Adrenal gland (tissue), 5 donors: ENCODE data around the gene MAN2C1.

Experiments used
- POLR2A ChIP-seq, 2 donors: fragments of 450-650 bp; IDR thresholded peaks; one replicate each; pipeline ENCODE4 v1.6.1; 2017; ENCODE audit warnings: antibody characterized with exemption in 2 of 2, mild to moderate bottlenecking in 2 of 2, moderate library complexity in 1 of 2
- TF ChIP-seq, protein P1 (sequence below), 6 experiments: fragments of 450-650 bp in 4 of 6; fragments of 200-600 bp in 2 of 6; sonication (generic) in 1 of 6; IDR thresholded peaks; 1 replicate in 5 of 6; 2 replicates in 1 of 6; pipeline versions ENCODE4 v1.5.1 to v1.8.0; 2016 to 2021; ENCODE audit warnings: antibody characterized with exemption in 6 of 6, mild to moderate bottlenecking in 2 of 6, moderate library complexity in 1 of 6
- donor health status: DM: no; HTN: no; CAD: no.

DNA sequence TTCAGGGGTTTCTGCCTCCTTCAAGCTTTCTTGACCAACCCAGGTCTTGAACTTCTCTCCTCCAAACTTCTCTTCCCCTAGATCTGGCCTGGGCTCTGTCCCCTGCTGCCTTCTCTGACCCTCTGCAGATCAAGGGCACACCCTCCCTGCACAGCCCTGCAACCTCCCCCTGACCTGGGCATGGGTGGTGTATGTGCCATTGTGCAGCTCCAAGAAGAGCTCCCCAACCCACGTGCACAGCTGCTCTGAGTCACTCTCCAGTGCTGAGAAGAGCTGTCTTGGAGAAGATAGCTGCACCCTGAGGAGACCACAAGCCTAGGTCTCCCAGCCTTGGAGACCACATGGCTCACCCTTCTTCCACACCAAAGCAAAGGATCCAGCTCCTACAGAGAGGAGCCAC, 8.0 kb downstream of the MAN2C1 start:
- no peak for TF ChIP-seq POLR2A (IDR thresholded peaks at IDR 0.05)
- TF ChIP-seq, protein P1, sequence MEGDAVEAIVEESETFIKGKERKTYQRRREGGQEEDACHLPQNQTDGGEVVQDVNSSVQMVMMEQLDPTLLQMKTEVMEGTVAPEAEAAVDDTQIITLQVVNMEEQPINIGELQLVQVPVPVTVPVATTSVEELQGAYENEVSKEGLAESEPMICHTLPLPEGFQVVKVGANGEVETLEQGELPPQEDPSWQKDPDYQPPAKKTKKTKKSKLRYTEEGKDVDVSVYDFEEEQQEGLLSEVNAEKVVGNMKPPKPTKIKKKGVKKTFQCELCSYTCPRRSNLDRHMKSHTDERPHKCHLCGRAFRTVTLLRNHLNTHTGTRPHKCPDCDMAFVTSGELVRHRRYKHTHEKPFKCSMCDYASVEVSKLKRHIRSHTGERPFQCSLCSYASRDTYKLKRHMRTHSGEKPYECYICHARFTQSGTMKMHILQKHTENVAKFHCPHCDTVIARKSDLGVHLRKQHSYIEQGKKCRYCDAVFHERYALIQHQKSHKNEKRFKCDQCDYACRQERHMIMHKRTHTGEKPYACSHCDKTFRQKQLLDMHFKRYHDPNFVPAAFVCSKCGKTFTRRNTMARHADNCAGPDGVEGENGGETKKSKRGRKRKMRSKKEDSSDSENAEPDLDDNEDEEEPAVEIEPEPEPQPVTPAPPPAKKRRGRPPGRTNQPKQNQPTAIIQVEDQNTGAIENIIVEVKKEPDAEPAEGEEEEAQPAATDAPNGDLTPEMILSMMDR (IDR thresholded peaks at IDR 0.05) = no peak
